HG03108 (cell line): ENCODE measurements around the gene PLD1.
A peak's percentile ranks its signal among the peaks of the same experiment; 100 is the strongest.
"Not testable (repeated sequence)": the region's sequence is repeated elsewhere in the genome, so short reads cannot be mapped to it uniquely, and the experiment has no call there.

ENCODE experiments used
- ATAC-seq: cut with Tn5 transposase; IDR thresholded peaks from one replicate; pipeline ENCODE4 v1.9.1; 2021; ENCODE audit warnings: moderate library complexity; ENCODE audit not compliant: unreplicated experiment

The PLD1 gene

GRCh38 chr3:171821044-171821443 lies 10.8 kb upstream of the PLD1 start:
- ATAC-seq, result no peak

- no peak for ATAC-seq
Observed at GRCh38 chr3:171817074-171817800, 7.0 kb upstream of the PLD1 start.

GRCh38 chr3:171815973-171816595 lies 5.8 kb upstream of the PLD1 start:
- ATAC-seq, result no peak

DNA sequence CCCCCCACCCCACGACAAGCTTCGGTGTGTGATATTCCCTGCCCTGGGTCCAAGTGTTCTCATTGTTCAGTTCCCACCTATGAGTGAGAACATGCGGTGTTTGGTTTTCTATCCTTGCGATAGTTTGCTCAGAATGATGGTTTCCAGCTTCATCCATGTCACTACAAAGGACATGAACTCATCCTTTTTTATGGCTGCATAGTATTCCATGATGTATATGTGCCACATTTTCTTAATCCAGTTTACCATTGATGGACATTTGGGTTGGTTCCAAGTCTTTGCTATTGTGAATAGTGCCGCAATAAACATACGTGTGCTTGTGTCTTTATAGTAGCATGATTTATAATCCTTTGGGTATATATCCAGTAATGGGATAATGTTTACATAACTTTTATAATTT lies 4.4 kb upstream of the PLD1 start:
- ATAC-seq, result not testable (repeated sequence)

GRCh38 chr3:171813897-171814460 lies 3.7 kb upstream of the PLD1 start:
- ATAC-seq, result no peak

GRCh38 chr3:171813278-171813896 lies 3.1 kb upstream of the PLD1 start:
- ATAC-seq, result no peak

DNA sequence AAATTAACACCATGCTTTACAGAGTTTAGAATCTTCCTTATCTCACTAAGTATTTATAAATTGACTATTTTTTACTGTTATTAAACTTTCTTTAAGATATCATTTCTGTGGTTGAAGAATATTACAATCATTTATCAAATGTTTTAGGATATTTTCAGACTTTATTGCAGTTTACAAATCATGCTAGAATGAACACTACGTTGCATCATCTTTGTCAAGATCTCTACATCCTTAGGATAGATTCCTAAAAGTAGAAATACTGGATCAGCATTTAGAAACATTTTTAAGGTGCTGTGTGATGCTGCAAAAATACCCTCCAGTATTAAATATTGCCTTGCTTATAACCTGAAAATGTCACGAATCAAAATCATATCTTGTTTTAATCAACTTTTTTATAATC lies 2.5 kb upstream of the PLD1 start:
- ATAC-seq, result no peak

DNA sequence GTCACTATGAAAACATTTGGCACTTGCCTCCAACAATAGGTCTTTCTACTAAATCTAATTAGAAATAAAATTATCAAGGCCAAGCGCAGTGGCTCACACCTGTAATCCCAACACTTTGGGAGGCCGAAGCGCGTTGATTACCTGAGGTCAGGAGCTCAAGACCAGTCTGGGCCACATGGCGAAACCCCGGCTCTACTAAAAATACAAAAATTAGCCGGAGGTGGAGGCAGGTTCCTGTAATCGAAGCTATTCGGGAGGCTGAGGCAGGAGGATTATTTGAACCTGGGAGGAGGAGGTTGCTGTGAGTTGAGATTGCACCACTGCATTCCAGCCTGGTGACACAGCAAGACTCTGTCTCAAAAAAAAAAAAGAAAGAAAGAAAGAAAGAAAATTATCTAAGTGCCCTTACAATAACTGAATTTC lies 1.6 kb upstream of the PLD1 start:
- no peak for ATAC-seq

- ATAC-seq, result no peak
Observed at GRCh38 chr3:171811295-171811912, 1.1 kb upstream of the PLD1 start.

DNA sequence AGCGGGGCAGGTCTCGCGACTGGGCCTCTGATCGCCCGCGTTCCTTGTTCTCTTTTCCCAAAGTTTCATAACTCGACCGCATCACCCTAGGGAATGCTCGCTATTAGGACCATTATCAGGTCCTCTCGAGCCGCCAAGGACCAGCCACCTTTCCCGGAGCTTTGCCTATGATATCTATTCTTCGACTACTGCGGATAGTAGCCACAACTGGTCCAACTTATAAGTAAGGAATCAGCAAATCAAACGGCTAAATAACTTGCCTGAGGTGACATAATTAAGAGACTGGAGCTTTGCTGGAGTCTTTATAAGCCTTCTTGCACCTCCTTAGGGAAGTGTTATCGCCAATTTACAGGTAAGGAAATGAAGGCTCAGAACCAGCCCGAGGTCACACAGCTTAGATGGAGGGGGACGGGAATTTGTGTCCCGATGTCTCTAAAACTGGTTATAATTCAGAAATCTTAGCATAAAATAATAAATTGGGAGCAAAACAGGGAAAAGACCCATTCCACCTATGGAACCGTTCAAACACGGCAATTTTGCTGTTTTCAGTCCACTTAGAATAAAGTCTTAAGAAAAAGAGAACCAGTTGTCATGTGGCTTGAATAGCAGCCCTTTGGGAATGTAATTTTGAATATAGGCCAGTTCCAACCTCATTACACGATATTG lies 479 bp upstream of the PLD1 start:
- no peak for ATAC-seq

GRCh38 chr3:171809611-171809860 lies 747 bp downstream of the PLD1 start:
- ATAC-seq, result peak; percentile 27

DNA sequence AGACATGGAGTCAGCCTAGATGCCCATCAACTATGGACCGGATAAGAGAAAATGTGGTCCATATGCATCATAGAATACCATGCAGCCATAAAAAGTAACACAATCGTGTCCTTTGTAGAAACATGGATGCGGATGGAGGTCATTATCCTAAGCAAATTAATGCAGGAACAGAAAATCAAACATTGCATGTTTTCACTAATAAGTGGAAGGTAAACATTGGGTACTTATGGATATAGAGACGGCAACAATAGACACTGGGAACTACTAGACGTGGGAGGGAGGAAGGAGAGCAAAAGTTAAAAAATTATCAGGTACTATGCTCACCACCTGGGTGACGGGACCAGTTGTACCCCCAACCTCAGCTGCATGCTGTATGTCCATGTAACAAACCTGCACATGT lies 2.5 kb downstream of the PLD1 start:
- no peak for ATAC-seq

- ATAC-seq, result no peak
Observed at GRCh38 chr3:171807129-171807675, 3.1 kb downstream of the PLD1 start.

GRCh38 chr3:171806200-171807128 lies 3.8 kb downstream of the PLD1 start:
- ATAC-seq, result no peak

GRCh38 chr3:171805687-171806086 lies 4.6 kb downstream of the PLD1 start:
- no peak for ATAC-seq

- no peak for ATAC-seq
Observed at GRCh38 chr3:171804618-171805389, 5.5 kb downstream of the PLD1 start.

DNA sequence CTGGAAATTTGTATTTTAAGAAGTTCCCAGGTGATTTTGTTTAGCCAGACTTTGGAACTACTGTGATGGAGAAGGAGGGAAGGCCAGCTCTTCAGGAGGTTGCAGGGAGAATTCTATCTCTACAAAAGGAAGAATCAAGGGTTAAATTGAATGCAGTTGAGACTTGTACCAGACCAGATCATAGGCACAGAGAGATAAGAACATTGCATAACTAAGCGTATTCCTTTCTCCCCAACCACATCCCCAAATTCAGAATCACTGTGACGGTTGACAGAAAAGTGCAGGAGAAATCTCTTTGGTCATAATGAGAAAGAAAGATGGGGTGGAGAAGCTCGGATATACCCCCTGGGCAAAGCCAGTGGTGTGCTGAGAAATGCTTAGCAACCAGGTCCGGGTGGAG lies 7.2 kb downstream of the PLD1 start:
- ATAC-seq, result no peak

GRCh38 chr3:171802590-171802956 lies 7.7 kb downstream of the PLD1 start:
- no peak for ATAC-seq
